GM23248 (cell line): Measurements from ENCODE around the gene SGK1. TPM values are rescaled to one million over a fixed set of nuclear protein-coding genes. Genes with fewer than 3 reads are reported as not detected.

Experiments used
- DNase-seq: peaks from one replicate; pipeline ENCODE4 v3.0.0-alpha.2; 2015
- H2AFZ ChIP-seq: fragments of 200-600 bp; sonication (generic); 2 replicates; pipeline ENCODE4 v1.6.1; 2016; ENCODE audit warnings: antibody characterized with exemption
- H3F3A ChIP-seq: fragments of 200-600 bp; sonication (generic); 2 replicates; pipeline ENCODE4 v1.6.1; 2016; ENCODE audit warnings: mild to moderate bottlenecking, antibody characterized with exemption, mixed run types; ENCODE audit not compliant: insufficient read depth
- H3K27ac ChIP-seq: fragments of 200-600 bp; sonication (generic); 2 replicates; pipeline ENCODE4 v1.5.1; 2016; ENCODE audit warnings: mild to moderate bottlenecking
- H3K27me3 ChIP-seq: fragments of 200-600 bp; sonication (generic); replicated peaks from 2 replicates; pipeline ENCODE4 v1.6.1; 2016; ENCODE audit warnings: mild to moderate bottlenecking; ENCODE audit not compliant: insufficient read depth
- H3K36me3 ChIP-seq: fragments of 200-600 bp; sonication (generic); 2 replicates; pipeline ENCODE4 v1.6.1; 2016; ENCODE audit warnings: low read depth, mild to moderate bottlenecking
- H3K4me1 ChIP-seq: fragments of 200-600 bp; sonication (generic); 2 replicates; pipeline ENCODE4 v1.6.1; 2016; ENCODE audit warnings: mild to moderate bottlenecking; ENCODE audit not compliant: insufficient read depth
- H3K4me2 ChIP-seq: fragments of 200-600 bp; sonication (generic); one replicate; pipeline ENCODE4 v1.6.1; 2016; ENCODE audit warnings: mild to moderate bottlenecking; ENCODE audit not compliant: unreplicated experiment
- H3K4me3 ChIP-seq: fragments of 200-600 bp; sonication (generic); 2 replicates; pipeline ENCODE4 v1.5.1; 2016; ENCODE audit warnings: mild to moderate bottlenecking
- H3K79me2 ChIP-seq: fragments of 200-600 bp; sonication (generic); 2 replicates; pipeline ENCODE4 v1.6.1; 2016; ENCODE audit warnings: mild to moderate bottlenecking; ENCODE audit not compliant: insufficient read depth
- H3K9ac ChIP-seq: fragments of 200-600 bp; sonication (generic); 2 replicates; pipeline ENCODE4 v1.6.1; 2016; ENCODE audit warnings: mild to moderate bottlenecking
- H3K9me2 ChIP-seq: fragments of 200-600 bp; sonication (generic); 2 replicates; pipeline ENCODE4 v1.6.1; 2016; ENCODE audit warnings: mixed run types, mild to moderate bottlenecking, moderate library complexity; ENCODE audit not compliant: insufficient read depth
- H3K9me3 ChIP-seq: fragments of 200-600 bp; sonication (generic); one replicate; pipeline ENCODE4 v1.6.1; 2017; ENCODE audit warnings: low read depth
- H4K20me1 ChIP-seq: fragments of 200-600 bp; sonication (generic); 2 replicates; pipeline ENCODE4 v1.6.0; 2016; ENCODE audit not compliant: insufficient read depth
- EZH2 ChIP-seq: fragments of 200-600 bp; sonication (generic); IDR thresholded peaks from 2 replicates; pipeline ENCODE4 v1.6.1; 2018; ENCODE audit warnings: antibody characterized with exemption, mild to moderate bottlenecking; ENCODE audit not compliant: insufficient read depth, poor library complexity, severe bottlenecking
- EZH2phosphoT487 ChIP-seq: fragments of 200-600 bp; sonication (generic); IDR thresholded peaks from 2 replicates; pipeline ENCODE4 v1.6.1; 2018; ENCODE audit warnings: antibody characterized with exemption, moderate library complexity, mild to moderate bottlenecking, low read depth; ENCODE audit not compliant: insufficient read depth
- WGBS, 2 experiments: methylation state at CpG; one replicate each; pipeline ENCODE4 v1.1.6; 2015 to 2017; ENCODE audit warnings: low lambda C conversion rate in 2 of 2, low coverage in 1 of 2; ENCODE audit errors: missing lambda C conversion rate in 2 of 2; 5-methylcytosine and 5-hydroxymethylcytosine counted together
- in situ Hi-C: fragments of 300-500 bp; cut with MboI; formaldehyde crosslinking; loops from 2 replicates; pipeline ENCODE4 v1.15.0; 2020
- polyA plus RNA-seq: library from polyadenylated mRNA; unstranded; fragments of >200 nt; fragmentation: Nextera tagmentation; extraction: Ambion mirVana; gene quantifications from 2 replicates; pipeline ENCODE4 v1.2.1, GENCODE V29; 2016
- total RNA-seq: library from RNA; depleted of rRNA; stranded (reverse); fragments of >200 nt; shearing (Covaris generic); gene quantifications from 2 replicates; pipeline ENCODE4 v1.2.3, GENCODE V29; 2014

Gene SGK1
- total and polyA plus RNA-seq, 2 experiments from 2014 or later: 134 to 228 TPM

GRCh38 chr6:134267917-134268361 is 50.0 kb downstream of the SGK1 start:
- in situ Hi-C loops: no loop called here
- Histone ChIP-seq H3F3A (no peaks in the 10 kb centered on the region), H3K9me3 (no peaks in the 10 kb centered on the region), H3K27ac (no peak overlapping the region), H3K9ac (no peak overlapping the region), H3K4me1 (no peaks in the 10 kb centered on the region), H3K27me3 (no peaks in the 10 kb centered on the region), H3K79me2 (no peaks in the 10 kb centered on the region), H3K4me2 (no peak overlapping the region), H3K4me3 (no peak overlapping the region), H4K20me1 (no peaks in the 10 kb centered on the region), H3K36me3 (no peaks in the 10 kb centered on the region), H3K9me2 (no peaks in the 10 kb centered on the region), H2AFZ (no peak overlapping the region; the same call in 1 of the 2 replicates)
- no peak for TF ChIP-seq EZH2
- no peak for TF ChIP-seq EZH2phosphoT487
- WGBS, 2 experiments: 81 to 82% methylated on average over 10 of the region's 10 CpGs
- no peak for DNase-seq

- Histone ChIP-seq H3K9ac (no peak overlapping the region), H4K20me1 (no peaks in the 10 kb centered on the region), H3K36me3 (no peaks in the 10 kb centered on the region), H3K4me1 (no peaks in the 10 kb centered on the region), H3K27me3 (no peaks in the 10 kb centered on the region), H3F3A (no peaks in the 10 kb centered on the region), H2AFZ (no peak overlapping the region), H3K9me2 (no peaks in the 10 kb centered on the region), H3K27ac (no peak overlapping the region), H3K9me3 (no peaks in the 10 kb centered on the region), H3K79me2 (no peaks in the 10 kb centered on the region), H3K4me2 (no peak overlapping the region), H3K4me3 (no peak overlapping the region)
- in situ Hi-C loops: no loop called here
- TF ChIP-seq EZH2 (no peak), EZH2phosphoT487 (no peak)
- 63 to 69% methylated on average over 2 of the region's 2 CpGs for WGBS, 2 experiments
- DNase-seq: no peak
These were observed 51.1 kb downstream of the SGK1 start for GRCh38 chr6:134266776-134267175.

- no peaks in the 10 kb centered on the region for H4K20me1 ChIP-seq
- no peak overlapping the region for H3K4me3 ChIP-seq
- no peak overlapping the region for H3K4me2 ChIP-seq
- no peak overlapping the region for H2AFZ ChIP-seq
- H3K9me2 ChIP-seq: no peaks in the 10 kb centered on the region
- H3K27ac ChIP-seq: no peak overlapping the region
- no peaks in the 10 kb centered on the region for H3K27me3 ChIP-seq
- no peaks in the 10 kb centered on the region for H3K36me3 ChIP-seq
- TF ChIP-seq EZH2 (no peak), EZH2phosphoT487 (no peak)
- DNase-seq: no peak
- no peaks in the 10 kb centered on the region for H3K9me3 ChIP-seq
- 92 to 94% methylated on average over 5 of the region's 5 CpGs for WGBS, 2 experiments
- no peaks in the 10 kb centered on the region for H3F3A ChIP-seq
- in situ Hi-C loops: no loop called here
- no peaks in the 10 kb centered on the region for H3K79me2 ChIP-seq
- no peaks in the 10 kb centered on the region for H3K4me1 ChIP-seq
- no peak overlapping the region for H3K9ac ChIP-seq
These were observed 56.1 kb downstream of the SGK1 start for GRCh38 chr6:134261766-134262165.

- WGBS, 2 experiments: 94 to 95% methylated on average over 3 of the region's 3 CpGs
These were observed 59.0 kb downstream of the SGK1 start for GRCh38 chr6:134258849-134259306.

GRCh38 chr6:134257516-134257915 is 60.4 kb downstream of the SGK1 start:
- TF ChIP-seq EZH2phosphoT487 (no peak), EZH2 (no peak)
- no peak overlapping the region for H3K4me2 ChIP-seq
- H4K20me1 ChIP-seq: no peaks in the 10 kb centered on the region
- no peaks in the 10 kb centered on the region for H3K79me2 ChIP-seq
- H3K27me3 ChIP-seq: no peaks in the 10 kb centered on the region
- DNase-seq: no peak
- H3F3A ChIP-seq: no peaks in the 10 kb centered on the region
- no peak overlapping the region for H3K27ac ChIP-seq
- H3K9me2 ChIP-seq: no peaks in the 10 kb centered on the region
- in situ Hi-C loops: no loop called here
- 0 out of 2 replicates have a peak, but pooled peaks cover 7% of the 10 kb centered on the region for H3K4me1 ChIP-seq
- 71 to 76% methylated on average over 3 of the region's 3 CpGs for WGBS, 2 experiments
- no peak overlapping the region for H3K4me3 ChIP-seq
- H3K9ac ChIP-seq: no peak overlapping the region
- H3K9me3 ChIP-seq: no peaks in the 10 kb centered on the region
- no peak overlapping the region for H2AFZ ChIP-seq
- no peaks in the 10 kb centered on the region for H3K36me3 ChIP-seq

More at GRCh38 chr6:134258849-134259306, 59.0 kb downstream of the SGK1 start:
- no peaks in the 10 kb centered on the region for H3K36me3 ChIP-seq
- TF ChIP-seq EZH2phosphoT487: no peak
- TF ChIP-seq EZH2: no peak
- no peak overlapping the region for H2AFZ ChIP-seq
- H3K4me1 ChIP-seq: 0 out of 2 replicates have a peak, but pooled peaks cover 2% of the 10 kb centered on the region
- no peak overlapping the region for H3K27ac ChIP-seq
- no peak overlapping the region for H3K9ac ChIP-seq
- H3K9me3 ChIP-seq: no peaks in the 10 kb centered on the region
- no peaks in the 10 kb centered on the region for H4K20me1 ChIP-seq
- H3K4me3 ChIP-seq: no peak overlapping the region
- H3K9me2 ChIP-seq: no peaks in the 10 kb centered on the region
- H3K79me2 ChIP-seq: no peaks in the 10 kb centered on the region
- no peaks in the 10 kb centered on the region for H3K27me3 ChIP-seq
- in situ Hi-C loops: no loop called here
- no peak overlapping the region for H3K4me2 ChIP-seq
- no peak for DNase-seq
- no peaks in the 10 kb centered on the region for H3F3A ChIP-seq
